Uterus (tissue), 4 donors: Measurements from ENCODE around the gene TMEM270. TPM values are rescaled to one million over a fixed set of nuclear protein-coding genes. Genes with fewer than 3 reads are reported as not detected.
"Not testable (repeated sequence)": the region's sequence is repeated elsewhere in the genome, so short reads cannot be mapped to it uniquely, and the experiment has no call there.

Source experiments
- DNase-seq, 2 donors: peaks; one replicate each; pipeline ENCODE4 v3.0.0-alpha.2; 2019 to 2020
- H3K27ac ChIP-seq, 2 donors: fragments of 200-600 bp; sonication (generic); 1 replicate in 1 of 2; 2 replicates in 1 of 2; pipeline ENCODE4 v1.5.1; 2016 to 2018
- H3K27me3 ChIP-seq, 2 donors: fragments of 200-600 bp; sonication (generic); one replicate each; pipeline ENCODE4 v1.5.1; 2018 to 2019; ENCODE audit warnings: control low read depth in 1 of 2
- H3K36me3 ChIP-seq, 2 donors: fragments of 200-600 bp; sonication (generic); one replicate each; pipeline ENCODE4 v1.5.1; 2019; ENCODE audit warnings: control low read depth in 1 of 2
- H3K4me1 ChIP-seq, 2 donors: fragments of 200-600 bp; sonication (generic); one replicate each; pipeline ENCODE4 v1.5.1; 2018 to 2019; ENCODE audit warnings: control low read depth in 1 of 2
- H3K4me3 ChIP-seq, 2 donors: fragments of 200-600 bp; sonication (generic); 1 replicate in 1 of 2; 2 replicates in 1 of 2; pipeline ENCODE4 v1.5.1; 2018 to 2019; ENCODE audit warnings: mild to moderate bottlenecking in 1 of 2
- H3K9me3 ChIP-seq, 2 donors: fragments of 200-600 bp; sonication (generic); one replicate each; pipeline ENCODE4 v1.5.1; 2019; ENCODE audit warnings: control low read depth in 1 of 2
- CTCF ChIP-seq, 4 experiments: fragments of 200-600 bp in 2 of 4; fragments of 450-650 bp in 2 of 4; sonication (generic) in 2 of 4; IDR thresholded peaks; one replicate each; pipeline ENCODE4 v1.5.1; 2016 to 2019; ENCODE audit warnings: antibody characterized with exemption in 4 of 4, mild to moderate bottlenecking in 2 of 4, moderate library complexity in 1 of 4
- POLR2A ChIP-seq, 2 donors: fragments of 450-650 bp; IDR thresholded peaks; one replicate each; pipeline ENCODE4 v1.6.1; 2016; ENCODE audit warnings: antibody characterized with exemption in 2 of 2, mild to moderate bottlenecking in 1 of 2, moderate library complexity in 1 of 2
- intact Hi-C: fragments of 100-400 bp; cut with DNase I; formaldehyde crosslinking; loops from one replicate; pipeline ENCODE4 v1.15.1; 2023; ENCODE audit warnings: low total_unique reads
- total RNA-seq, 4 donors: library from RNA; depleted of rRNA in 3 of 4; stranded (reverse); fragments of >200 nt in 3 of 4; gene quantifications; one replicate each; pipeline versions ENCODE4 v1.1.0 to v1.2.4, GENCODE V29; 2014 to 2023
- donor health status: DM: yes; HTN: yes; CAD: no.

The TMEM270 gene
- total RNA-seq, 4 donors from 2014 or later = 1.1 TPM; not detected in 3

GRCh38 chr7:73820013-73820412 lies 40.9 kb upstream of the TMEM270 start:
- Histone ChIP-seq H3K9me3 (no peaks in the 10 kb centered on the region), H3K27me3 (no peaks in the 10 kb centered on the region), H3K4me1 (no peaks in the 10 kb centered on the region), H3K4me3 (no peak overlapping the region), H3K36me3 (no peaks in the 10 kb centered on the region), H3K27ac (no peak overlapping the region)
- no peak for DNase-seq
- intact Hi-C loops = no loop called here
- no peak for TF ChIP-seq CTCF (IDR thresholded peaks at IDR 0.05)
- TF ChIP-seq POLR2A (IDR thresholded peaks at IDR 0.05) = no peak

GRCh38 chr7:73821597-73822285 lies 39.2 kb upstream of the TMEM270 start:
- not testable (repeated sequence) for H3K27ac ChIP-seq, H3K4me1 ChIP-seq

GRCh38 chr7:73822319-73823173 lies 38.4 kb upstream of the TMEM270 start:
- Histone ChIP-seq H3K9me3 (no peaks in the 10 kb centered on the region), H3K27ac (peak overlapping the region in 1 of 2 donors; percentile 22), H3K36me3 (no peaks in the 10 kb centered on the region), H3K4me1 (no peaks in the 10 kb centered on the region), H3K27me3 (no peaks in the 10 kb centered on the region), H3K4me3 (no peak overlapping the region)
- intact Hi-C loops = no loop called here
- no peak for TF ChIP-seq CTCF (IDR thresholded peaks at IDR 0.05)
- TF ChIP-seq POLR2A (IDR thresholded peaks at IDR 0.05) = no peak
- DNase-seq = peak; percentile 40 to 50

More at GRCh38 chr7:73821597-73822285, 39.2 kb upstream of the TMEM270 start:
- H3K9me3 ChIP-seq, intact Hi-C loops, H3K36me3 ChIP-seq, H3K27me3 ChIP-seq, H3K4me3 ChIP-seq, DNase-seq: not testable (repeated sequence)

GRCh38 chr7:73823257-73823656 lies 37.7 kb upstream of the TMEM270 start:
- no peaks in the 10 kb centered on the region for H3K27me3 ChIP-seq
- DNase-seq = no peak
- intact Hi-C loops = no loop called here
- H3K9me3 ChIP-seq = no peaks in the 10 kb centered on the region
- no peak overlapping the region for H3K4me3 ChIP-seq
- TF ChIP-seq POLR2A (IDR thresholded peaks at IDR 0.05) (no peak), CTCF (IDR thresholded peaks at IDR 0.05) (no peak)
- peaks cover 0 to 3% of the 10 kb centered on the region in 2 donors for H3K4me1 ChIP-seq
- H3K36me3 ChIP-seq = no peaks in the 10 kb centered on the region
- peak overlapping the region in 1 of 2 donors; percentile 22 for H3K27ac ChIP-seq

GRCh38 chr7:73823873-73824592 lies 36.9 kb upstream of the TMEM270 start:
- Histone ChIP-seq H3K4me1 (peaks cover 0 to 4% of the 10 kb centered on the region in 2 donors), H3K27ac (no peak overlapping the region), H3K27me3 (no peaks in the 10 kb centered on the region), H3K36me3 (no peaks in the 10 kb centered on the region), H3K9me3 (no peaks in the 10 kb centered on the region), H3K4me3 (no peak overlapping the region)
- DNase-seq = no peak
- intact Hi-C loops = no loop called here
- TF ChIP-seq POLR2A (IDR thresholded peaks at IDR 0.05) (no peak), CTCF (IDR thresholded peaks at IDR 0.05) (no peak)
